Measurements from ENCODE around the gene CDCA8.
"Not testable (repeated sequence)": the region's sequence is repeated elsewhere in the genome, so short reads cannot be mapped to it uniquely, and the experiment has no call there.

CDCA8 gene

DNA sequence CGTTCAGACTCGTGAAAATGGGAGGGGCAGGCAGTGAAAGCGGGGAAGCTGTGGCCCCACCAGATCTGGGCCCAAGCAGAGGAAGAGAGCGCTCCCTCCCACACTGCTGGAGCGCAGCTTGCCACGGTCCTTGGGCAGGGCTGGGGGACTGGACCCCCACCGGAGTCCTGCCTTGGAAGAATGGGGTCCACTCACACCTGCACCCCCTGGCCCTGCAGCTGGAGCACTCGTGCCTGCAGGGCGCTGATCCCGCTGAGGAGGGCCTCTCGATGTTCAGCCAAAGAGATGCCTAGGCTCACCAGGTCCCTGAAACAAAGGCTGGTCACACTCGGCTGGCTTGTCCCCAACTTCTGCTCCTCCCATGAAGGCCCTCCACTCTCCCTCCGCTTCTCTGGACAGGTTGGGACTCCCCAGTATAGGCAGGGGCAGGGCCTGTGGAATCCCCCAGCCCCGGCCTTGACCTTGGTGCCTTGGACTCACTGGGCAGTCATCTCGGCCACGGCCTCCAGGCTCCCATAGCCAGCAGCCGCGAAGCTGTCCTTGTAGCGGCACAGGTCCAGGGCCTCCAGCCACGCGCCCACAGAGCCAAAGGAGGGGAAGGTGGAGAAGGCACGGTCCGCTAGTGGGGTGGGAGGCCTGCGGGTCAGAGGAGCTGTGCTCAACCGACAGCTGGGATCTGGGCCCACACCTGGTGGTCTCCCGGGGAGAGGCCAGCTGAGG, 26.0 kb downstream of the CDCA8 start:
- DNase-seq (ENCODE audit: low read depth): no peak

DNA sequence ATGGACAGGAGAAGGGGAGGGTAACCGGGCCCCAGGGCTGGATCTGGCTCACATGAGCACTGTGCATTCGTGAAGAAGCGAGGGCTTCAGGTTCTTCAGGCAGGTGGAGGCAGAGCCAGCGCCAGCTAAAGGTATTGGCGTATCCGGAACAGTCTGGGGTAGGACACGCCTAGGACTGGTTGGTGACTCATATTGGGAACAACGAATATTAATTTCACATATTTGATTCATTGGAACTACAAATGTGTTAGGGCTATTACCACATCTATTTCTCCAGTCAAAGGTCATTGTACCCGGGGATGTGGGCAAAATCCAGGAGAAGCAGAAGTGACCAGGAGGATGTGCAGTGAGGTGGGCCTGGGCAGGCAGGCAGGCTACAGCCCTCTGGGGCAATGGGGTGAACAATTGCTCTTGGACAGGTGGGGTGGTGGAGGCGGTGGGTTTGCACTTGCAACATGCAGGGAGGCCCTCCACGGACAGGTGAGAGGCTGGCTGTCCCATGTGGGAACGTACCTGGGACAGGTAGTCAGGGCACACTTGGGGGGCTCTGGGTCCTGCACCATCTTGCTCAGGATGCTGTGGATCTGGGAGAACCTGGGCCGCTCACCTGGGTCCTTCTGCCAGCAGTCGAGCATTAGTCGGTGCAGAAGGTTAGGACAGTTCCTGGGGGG, 26.7 kb downstream of the CDCA8 start:
- DNase-seq (ENCODE audit: low read depth): no peak

DNA sequence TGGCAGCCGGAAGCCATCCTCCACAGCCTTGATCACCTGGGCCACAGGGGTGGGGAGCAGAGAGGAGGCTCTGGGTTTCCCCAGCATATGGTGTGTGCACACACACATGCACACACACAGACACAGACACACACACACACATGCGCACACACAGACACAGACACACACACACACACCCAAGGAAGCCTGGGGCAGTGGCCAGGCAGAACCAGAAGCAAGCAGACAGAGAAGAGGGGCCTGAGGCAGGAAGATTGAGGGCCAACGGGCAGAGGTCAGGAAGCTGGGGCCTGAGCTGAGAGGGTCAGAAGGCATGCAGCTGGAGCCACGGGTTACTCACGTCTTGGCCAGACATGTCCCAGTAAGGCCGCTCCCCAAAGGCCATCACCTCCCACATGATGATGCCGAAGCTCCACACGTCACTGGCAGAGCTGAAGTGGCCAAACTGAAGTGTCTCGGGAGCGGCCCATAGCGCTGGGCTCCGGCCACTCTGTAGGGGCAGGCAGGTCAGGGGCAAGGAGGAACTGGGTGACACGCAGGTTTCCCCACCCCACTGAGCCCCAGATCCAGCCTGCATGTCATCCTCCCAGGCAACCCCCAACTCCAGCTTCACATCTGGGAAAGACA, 27.4 kb downstream of the CDCA8 start:
- DNase-seq (ENCODE audit: low read depth): no peak

DNA sequence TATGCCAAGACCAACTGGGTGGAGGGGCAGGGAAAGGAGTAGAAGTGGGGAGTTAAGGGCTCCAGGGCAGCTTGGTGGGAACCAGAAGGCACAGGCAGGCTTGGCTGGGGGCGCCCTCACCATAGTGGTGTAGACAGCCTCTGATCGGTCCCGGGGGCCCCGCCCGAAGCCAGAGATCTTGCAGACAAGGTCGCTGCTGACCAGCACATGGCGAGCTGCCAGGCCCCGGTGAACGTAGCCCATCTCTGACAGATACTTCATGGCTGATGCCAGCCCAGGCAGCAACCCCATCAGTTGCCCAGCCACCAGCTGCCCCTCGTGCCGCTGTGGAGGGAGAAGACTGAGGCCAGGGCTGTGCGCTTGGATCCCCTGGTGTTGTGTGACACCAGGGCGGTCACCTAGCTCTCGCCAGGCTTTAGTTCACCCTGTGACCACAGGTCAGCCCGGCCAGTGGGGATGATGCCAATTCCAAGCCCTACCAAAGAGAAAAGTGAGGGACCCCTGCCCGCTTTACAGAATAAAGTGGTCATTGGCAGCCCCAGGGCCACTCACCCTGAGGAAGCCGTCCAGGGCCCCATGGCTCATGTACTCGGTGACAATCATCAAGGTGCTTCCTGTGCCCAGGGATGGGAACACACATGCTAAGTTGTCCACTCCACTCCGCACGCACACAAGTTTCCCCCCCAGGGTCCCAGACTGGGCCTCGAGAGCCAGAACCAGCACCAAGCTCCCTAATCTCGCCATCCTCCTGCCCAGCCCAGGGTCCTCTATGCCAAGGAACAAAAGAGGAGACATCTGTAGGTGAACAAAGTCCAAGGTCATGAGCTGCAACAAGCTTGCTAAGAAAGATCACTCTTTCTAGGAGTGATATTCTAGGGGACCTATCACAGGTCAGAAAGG, 28.2 kb downstream of the CDCA8 start:
- no peak for DNase-seq (ENCODE audit: low read depth)

GRCh38 chr1:37721565-37721964, 29.2 kb downstream of the CDCA8 start:
- no peak for DNase-seq (ENCODE audit: low read depth)

DNA sequence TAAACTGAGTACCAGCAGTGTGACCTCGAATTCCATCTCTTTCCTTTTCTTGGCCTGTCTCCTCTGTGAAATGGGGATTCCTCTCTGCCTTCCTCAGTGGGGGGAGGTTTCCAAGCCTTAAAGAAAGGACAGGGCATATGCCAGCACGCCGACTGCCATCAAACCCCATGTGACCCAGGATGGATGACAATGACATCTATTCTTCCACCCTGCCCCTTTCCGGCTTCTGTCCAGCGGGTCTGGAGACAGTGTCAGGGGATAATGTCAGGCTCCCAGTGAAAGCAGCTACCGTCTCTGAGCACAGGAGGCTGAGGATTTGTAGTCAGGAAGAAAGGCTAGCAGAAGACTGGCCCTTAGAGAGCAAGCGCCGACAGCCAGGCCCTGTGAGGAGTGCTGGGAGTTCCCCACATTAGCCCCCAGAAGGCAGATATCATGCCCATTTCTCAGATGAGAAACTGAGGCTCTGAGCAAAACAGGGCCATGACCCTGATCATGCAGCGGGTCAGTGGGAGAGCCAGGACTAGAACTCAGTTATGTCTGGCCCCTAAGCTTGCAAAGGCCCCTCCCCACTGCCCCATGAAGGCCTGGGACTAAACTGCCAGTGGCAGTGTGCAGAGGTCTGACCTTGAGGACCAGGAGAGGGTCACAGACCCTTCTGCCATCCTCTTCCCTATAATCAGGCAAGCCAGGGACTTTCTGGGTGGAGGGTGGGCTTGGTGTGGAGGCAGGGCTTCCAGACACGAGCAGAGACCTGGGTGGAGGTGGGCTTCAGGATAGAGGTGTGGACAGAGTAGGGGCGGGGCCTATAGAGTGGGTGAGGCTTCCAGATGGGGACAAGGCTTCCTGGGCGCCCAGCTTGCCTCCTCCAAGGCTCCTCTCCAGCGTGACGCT, 30.1 kb downstream of the CDCA8 start:
- no peak for DNase-seq (ENCODE audit: low read depth)

DNA sequence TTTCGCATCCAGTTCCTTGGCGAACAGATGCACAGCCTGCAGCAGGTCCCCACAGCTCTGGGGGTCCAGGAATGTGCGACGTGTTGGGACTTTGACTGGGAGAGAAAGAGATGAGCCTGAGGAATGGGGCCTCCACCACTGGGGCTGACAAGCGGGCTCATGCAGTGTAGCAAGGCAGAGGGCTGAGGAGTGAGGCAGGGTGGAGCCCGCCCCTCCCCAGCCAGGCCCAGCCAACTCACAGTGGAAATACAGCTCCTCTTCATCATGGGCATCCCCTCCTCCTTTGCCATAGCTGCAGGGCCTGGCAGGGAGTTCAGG, 30.7 kb downstream of the CDCA8 start:
- no peak for DNase-seq (ENCODE audit: low read depth)

- no peak for DNase-seq (ENCODE audit: low read depth)
These were observed 31.2 kb downstream of the CDCA8 start for GRCh38 chr1:37723390-37724078.

- DNase-seq (ENCODE audit: low read depth): no peak
These were observed 32.3 kb downstream of the CDCA8 start for GRCh38 chr1:37724575-37724974.

DNA sequence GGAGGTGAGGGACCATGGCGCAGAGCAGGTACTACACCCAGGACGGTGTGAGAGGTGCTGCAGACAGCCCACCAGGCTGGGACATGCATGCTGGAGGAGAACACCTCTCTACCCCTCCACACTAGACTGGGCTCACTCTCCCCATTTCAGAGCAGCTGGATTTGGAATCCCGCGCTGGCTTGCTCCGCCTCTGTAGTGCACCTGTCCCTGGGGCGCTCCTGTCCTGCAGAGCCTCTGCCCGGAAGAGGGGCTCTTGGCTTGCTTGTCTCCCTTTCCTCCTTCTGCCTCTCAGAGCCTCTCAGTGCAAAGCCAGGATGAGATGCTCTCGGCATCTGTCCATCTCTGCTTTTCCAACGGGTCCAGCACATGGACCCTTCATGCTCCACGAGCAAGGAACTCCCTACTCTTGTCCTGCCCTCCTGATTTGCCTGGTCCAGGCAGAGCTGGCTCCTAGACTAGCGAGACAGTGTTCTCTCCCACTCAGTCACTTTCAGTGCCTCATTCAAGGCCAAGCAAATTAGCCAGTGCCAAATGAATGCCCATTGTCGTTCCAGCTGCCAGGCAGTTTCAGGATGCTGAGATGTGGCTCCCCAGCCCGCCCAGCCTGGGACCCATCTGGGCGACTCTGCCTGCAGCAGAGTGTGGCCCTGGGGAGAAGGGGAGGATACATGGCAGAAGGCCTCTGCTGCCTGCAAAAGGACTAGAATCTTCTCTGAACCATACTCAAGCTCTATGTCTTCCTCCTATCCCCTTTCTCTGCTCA, 33.7 kb downstream of the CDCA8 start:
- DNase-seq (ENCODE audit: low read depth): no peak

DNA sequence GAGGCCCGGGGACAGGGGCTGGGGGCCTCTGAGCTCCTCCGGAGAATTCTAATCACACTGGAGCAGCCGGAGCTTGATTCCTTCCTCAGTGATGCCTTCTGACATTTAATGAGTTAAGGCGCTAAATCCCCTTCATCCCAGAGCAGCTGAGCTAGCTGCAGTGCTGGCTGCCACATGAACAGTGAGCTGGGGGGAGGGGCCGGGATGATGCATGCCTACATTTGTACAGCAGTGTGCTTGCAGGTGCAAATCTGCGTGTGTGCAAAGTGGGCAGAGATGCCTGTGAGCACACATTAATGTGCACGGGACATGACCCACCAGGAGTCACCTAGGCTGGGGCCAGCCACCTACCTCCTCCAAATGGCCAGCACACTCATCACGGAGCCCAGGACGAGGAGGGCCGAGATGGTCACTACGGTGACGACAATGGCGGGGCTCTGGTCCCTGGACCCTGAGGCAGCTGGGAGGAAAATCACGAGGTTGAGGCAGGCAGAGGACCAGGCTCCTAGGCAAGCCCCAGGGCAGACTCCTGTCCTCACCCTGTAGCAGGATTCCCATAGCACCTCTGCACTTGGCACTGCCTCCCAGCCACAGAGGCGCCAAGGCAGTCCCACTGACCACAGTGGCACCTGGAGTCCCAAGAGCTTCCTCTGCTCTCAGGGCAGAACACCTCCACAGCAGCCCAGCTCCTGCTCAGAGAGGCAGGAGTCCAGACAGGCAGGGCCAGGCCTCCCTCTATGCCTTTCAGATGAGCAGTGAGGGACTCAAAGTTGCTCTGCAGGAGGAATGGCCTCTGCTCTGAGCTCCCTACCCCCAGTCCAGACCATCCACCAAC, 34.7 kb downstream of the CDCA8 start:
- no peak for DNase-seq (ENCODE audit: low read depth)

- DNase-seq (ENCODE audit: low read depth): no peak
These were observed 36.1 kb downstream of the CDCA8 start for GRCh38 chr1:37728416-37728815.

- DNase-seq (ENCODE audit: low read depth): no peak
These were observed 38.1 kb downstream of the CDCA8 start for GRCh38 chr1:37730376-37730775.

GRCh38 chr1:37731312-37732019, 39.1 kb downstream of the CDCA8 start:
- no peak for DNase-seq (ENCODE audit: low read depth)

DNA sequence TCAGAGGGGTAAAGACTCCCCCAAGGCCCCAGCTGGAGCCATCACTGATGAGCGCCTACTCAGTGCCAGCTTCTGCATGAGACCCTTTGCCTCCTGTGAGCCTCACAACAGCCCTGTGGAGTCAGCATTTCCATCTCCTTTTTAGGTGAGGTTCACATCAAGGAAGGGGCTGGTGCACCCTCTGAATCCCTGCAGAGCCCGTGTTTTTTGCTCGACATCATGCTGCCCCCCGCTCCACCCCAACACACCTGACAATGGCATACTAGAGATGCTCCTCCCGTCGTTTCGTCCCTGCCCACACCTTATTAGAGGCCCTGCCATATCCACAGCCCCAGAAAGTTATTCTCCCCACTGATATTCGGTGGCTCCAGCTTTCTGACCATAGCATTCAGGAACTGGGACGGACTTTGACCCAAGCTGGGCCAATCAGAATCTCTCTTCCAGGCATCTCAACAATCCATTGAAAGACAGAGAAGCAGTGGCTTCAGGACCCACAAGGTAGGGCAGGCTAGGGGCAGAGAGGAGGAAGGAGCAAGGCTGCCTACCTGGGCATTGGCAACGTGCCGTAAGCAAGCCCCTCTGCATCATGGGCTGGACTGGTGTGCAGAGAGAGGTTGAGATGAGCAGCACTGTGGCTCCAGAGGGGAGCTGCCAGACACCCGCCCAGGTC, 39.9 kb downstream of the CDCA8 start:
- no peak for DNase-seq (ENCODE audit: low read depth)

- no peak for DNase-seq (ENCODE audit: low read depth)
These were observed 42.6 kb downstream of the CDCA8 start for GRCh38 chr1:37734629-37735591.

DNA sequence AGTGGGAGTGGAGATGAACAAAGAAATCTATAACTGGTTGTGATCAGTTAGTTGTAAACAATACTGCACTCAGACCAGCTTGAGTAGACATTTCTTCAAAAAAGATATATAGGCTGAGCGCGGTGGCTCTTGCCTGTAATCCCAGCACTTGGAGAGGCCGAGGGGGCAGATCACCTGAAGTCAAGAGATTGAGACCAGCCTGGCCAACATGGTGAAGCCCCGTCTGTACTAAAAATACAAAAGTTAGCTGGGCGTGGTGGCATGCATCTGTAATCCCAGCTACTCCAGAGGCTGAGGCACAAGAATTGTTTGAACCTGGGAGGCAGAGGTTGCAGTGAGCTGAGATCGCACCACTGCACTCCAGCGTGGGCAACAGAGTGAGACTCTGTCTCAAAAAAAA, 45.7 kb downstream of the CDCA8 start:
- DNase-seq (ENCODE audit: low read depth): not testable (repeated sequence)
